SK-N-MC (cell line): Measurements from ENCODE around the gene RAI14.

Source experiments
- DNase-seq: peaks from one replicate; pipeline ENCODE4 v3.0.0-alpha.2; 2011; ENCODE audit warnings: low read depth, low spot score
- H3K27ac ChIP-seq: fragments of 200-600 bp; sonication (generic); 2 replicates; pipeline ENCODE4 v1.5.1; 2016; ENCODE audit warnings: mixed run types
- H3K36me3 ChIP-seq: fragments of 200-600 bp; sonication (generic); 2 replicates; pipeline ENCODE4 v1.6.1; 2017; ENCODE audit warnings: antibody characterized with exemption, low read length, mixed read lengths; ENCODE audit not compliant: insufficient read depth
- H3K4me3 ChIP-seq: fragments of 200-600 bp; sonication (generic); 2 replicates; pipeline ENCODE4 v1.5.1; 2016
- H3K9ac ChIP-seq: fragments of 200-600 bp; sonication (generic); 2 replicates; pipeline ENCODE4 v1.8.0; 2017; ENCODE audit warnings: mixed run types, mixed read lengths; ENCODE audit not compliant: insufficient read length
- H3K9me3 ChIP-seq: fragments of 200-600 bp; sonication (generic); 2 replicates; pipeline ENCODE4 v1.6.1; 2017; ENCODE audit warnings: low read depth, mild to moderate bottlenecking, antibody characterized with exemption, low read length, moderate library complexity, mixed read lengths
- EZH2 ChIP-seq: fragments of 200-600 bp; sonication (generic); IDR thresholded peaks from one replicate; pipeline ENCODE4 v1.6.1; 2017; ENCODE audit warnings: antibody characterized with exemption
- FOXP2 ChIP-seq: optimal IDR thresholded peaks from 2 replicates; pipeline ENCODE3; 2011; ENCODE audit warnings: mild to moderate bottlenecking, moderate library complexity; ENCODE audit not compliant: insufficient read depth; ENCODE audit errors: extremely low read length, control extremely low read depth
- POLR2AphosphoS5 ChIP-seq: IDR thresholded peaks from 2 replicates; pipeline ENCODE4 v1.6.1; 2012; ENCODE audit warnings: mild to moderate bottlenecking, low read depth, low read length, borderline replicate concordance

Gene RAI14

DNA sequence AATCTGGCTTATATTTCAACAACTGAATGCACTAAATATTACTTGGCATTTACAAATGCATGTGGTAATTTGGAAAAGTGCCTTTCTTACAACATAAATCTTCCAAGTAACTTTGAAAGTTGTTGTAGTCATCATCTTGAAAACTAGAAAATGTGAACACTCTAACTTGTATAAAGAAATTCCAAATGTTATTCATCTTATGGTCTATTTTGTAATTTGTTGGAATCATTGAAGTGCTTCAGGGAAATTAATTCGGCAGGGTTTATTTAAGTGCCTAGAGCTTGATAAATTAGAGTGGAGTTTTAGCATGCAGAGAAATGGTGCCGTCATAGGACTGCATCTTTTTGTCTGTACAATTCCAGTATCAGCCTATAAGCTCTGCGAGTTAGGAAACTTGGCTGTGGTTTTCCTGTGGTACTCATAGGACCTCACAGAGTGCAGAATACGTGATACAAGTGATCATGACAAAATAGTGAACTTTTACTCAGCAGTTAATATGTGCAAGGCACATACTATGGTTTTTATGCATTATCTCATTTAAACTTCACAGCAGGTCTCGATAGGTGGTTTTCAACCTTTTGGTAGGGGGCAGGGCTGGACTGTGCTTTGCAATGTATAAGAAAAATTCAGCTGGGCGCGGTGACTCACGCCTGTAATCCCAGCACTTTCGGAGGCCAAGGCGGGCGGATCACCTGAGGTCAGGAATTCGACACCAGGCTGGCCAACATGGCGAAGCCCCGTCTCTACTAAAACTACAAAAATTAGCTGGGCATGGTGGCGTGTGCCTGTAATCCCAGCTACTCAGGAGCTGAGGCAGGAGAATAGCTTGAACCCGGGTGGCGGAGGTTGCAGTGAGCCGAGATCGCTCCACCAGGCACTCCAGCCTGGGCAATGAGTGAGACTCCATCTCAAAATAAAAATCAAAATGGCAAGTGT is 79.6 kb downstream of the RAI14 start:
- peak; percentile 30 for DNase-seq
- Histone ChIP-seq H3K9me3 (no peaks in the 10 kb centered on the region), H3K4me3 (no peak overlapping the region), H3K27ac (no peak overlapping the region), H3K36me3 (no peaks in the 10 kb centered on the region), H3K9ac (no peak overlapping the region)
- TF ChIP-seq FOXP2 (no peak), POLR2AphosphoS5 (no peak)

GRCh38 chr5:34736445-34737115 is 80.5 kb downstream of the RAI14 start:
- Histone ChIP-seq H3K9me3 (no peaks in the 10 kb centered on the region), H3K9ac (no peak overlapping the region), H3K4me3 (no peak overlapping the region), H3K36me3 (no peaks in the 10 kb centered on the region), H3K27ac (no peak overlapping the region)
- TF ChIP-seq POLR2AphosphoS5 (no peak), FOXP2 (no peak), EZH2 (no peak)
- DNase-seq: no peak

DNA sequence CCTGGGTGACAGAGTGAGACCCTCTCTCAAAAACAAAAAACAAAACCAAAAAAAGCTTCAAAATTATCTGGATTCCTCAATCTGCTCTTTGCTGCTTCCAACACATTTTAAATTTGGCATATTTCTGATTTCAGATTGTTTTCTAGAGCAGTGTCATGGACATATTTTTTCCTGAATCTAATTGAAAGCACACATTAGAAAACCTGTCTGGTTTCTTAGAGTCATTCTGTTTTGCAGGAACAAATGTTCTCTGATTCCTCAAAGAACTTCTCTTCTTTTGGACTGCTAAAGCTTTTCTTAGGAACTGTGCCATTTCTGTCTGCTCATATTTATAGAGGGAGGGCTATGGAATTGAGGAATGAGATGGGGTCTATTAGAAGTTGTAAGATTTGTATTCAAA is 81.6 kb downstream of the RAI14 start:
- Histone ChIP-seq H3K27ac (no peak overlapping the region), H3K9me3 (no peaks in the 10 kb centered on the region), H3K9ac (no peak overlapping the region), H3K4me3 (no peak overlapping the region), H3K36me3 (no peaks in the 10 kb centered on the region)
- no peak for TF ChIP-seq EZH2
- TF ChIP-seq POLR2AphosphoS5: no peak
- no peak for TF ChIP-seq FOXP2
- DNase-seq: no peak

GRCh38 chr5:34738381-34738780 is 82.3 kb downstream of the RAI14 start:
- Histone ChIP-seq H3K36me3 (no peaks in the 10 kb centered on the region), H3K9ac (no peak overlapping the region), H3K27ac (no peak overlapping the region), H3K9me3 (no peaks in the 10 kb centered on the region), H3K4me3 (no peak overlapping the region)
- no peak for TF ChIP-seq POLR2AphosphoS5
- TF ChIP-seq EZH2: no peak
- TF ChIP-seq FOXP2: no peak
- no peak for DNase-seq

GRCh38 chr5:34740389-34740806 is 84.3 kb downstream of the RAI14 start:
- H3K36me3 ChIP-seq: no peaks in the 10 kb centered on the region
- DNase-seq: no peak
- H3K9me3 ChIP-seq: no peaks in the 10 kb centered on the region
- no peak overlapping the region for H3K9ac ChIP-seq
- no peak for TF ChIP-seq POLR2AphosphoS5
- no peak for TF ChIP-seq FOXP2
- no peak for TF ChIP-seq EZH2
- no peak overlapping the region for H3K27ac ChIP-seq
- H3K4me3 ChIP-seq: no peak overlapping the region

DNA sequence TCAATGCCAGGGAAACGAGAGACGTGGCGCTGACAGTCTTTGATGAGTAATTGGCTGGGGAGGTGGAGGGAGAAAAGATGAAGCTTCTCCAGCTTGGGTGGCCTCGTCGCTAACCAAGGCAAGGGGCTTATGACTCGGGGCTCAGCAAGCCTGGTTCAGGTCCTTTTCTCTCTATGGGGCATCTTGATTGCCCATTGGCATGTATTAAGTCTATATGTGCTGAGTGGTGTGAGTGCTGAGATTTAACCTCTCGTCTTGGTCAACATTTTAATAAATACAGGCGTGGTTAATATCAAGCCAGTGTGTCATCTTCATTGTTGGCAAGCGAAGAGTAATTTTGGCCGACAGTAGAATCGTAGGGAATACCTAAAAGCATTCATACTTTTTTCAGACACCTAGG is 85.9 kb downstream of the RAI14 start:
- Histone ChIP-seq H3K9me3 (no peaks in the 10 kb centered on the region), H3K9ac (no peak overlapping the region), H3K36me3 (no peaks in the 10 kb centered on the region), H3K4me3 (no peak overlapping the region), H3K27ac (no peak overlapping the region)
- no peak for DNase-seq
- TF ChIP-seq EZH2 (no peak), POLR2AphosphoS5 (no peak), FOXP2 (no peak)

DNA sequence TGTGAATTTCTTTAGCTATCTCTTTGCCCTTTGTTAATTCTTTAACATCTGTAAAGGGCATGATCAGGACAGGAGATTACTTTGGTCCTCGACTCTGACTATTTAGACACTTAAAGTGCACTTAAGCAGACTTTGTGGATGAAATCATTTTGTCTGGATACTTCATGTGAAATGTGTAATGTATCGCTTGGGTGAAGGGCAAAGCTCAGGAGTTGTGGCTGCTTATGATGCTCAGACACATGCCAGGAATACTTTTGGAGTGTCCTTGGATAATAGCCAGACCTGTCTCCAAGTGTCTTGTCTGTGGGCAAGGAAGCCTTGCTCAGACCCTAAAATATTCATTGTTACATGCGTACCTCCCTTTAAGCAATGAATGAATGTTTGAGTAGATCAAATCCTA is 87.8 kb downstream of the RAI14 start:
- no peak for TF ChIP-seq POLR2AphosphoS5
- TF ChIP-seq EZH2: no peak
- no peak for TF ChIP-seq FOXP2
- H3K4me3 ChIP-seq: no peak overlapping the region
- no peak overlapping the region for H3K9ac ChIP-seq
- H3K27ac ChIP-seq: no peak overlapping the region
- no peak for DNase-seq
- H3K9me3 ChIP-seq: no peaks in the 10 kb centered on the region
- H3K36me3 ChIP-seq: no peaks in the 10 kb centered on the region

GRCh38 chr5:34748431-34748830 is 92.3 kb downstream of the RAI14 start:
- Histone ChIP-seq H3K27ac (no peak overlapping the region), H3K9ac (no peak overlapping the region), H3K36me3 (no peaks in the 10 kb centered on the region), H3K9me3 (no peaks in the 10 kb centered on the region), H3K4me3 (no peak overlapping the region)
- DNase-seq: no peak
- no peak for TF ChIP-seq FOXP2
- no peak for TF ChIP-seq POLR2AphosphoS5
- TF ChIP-seq EZH2: no peak

GRCh38 chr5:34749431-34749873 is 93.3 kb downstream of the RAI14 start:
- no peak overlapping the region for H3K9ac ChIP-seq
- no peak overlapping the region for H3K27ac ChIP-seq
- no peak for TF ChIP-seq POLR2AphosphoS5
- TF ChIP-seq EZH2: no peak
- TF ChIP-seq FOXP2: no peak
- H3K9me3 ChIP-seq: no peaks in the 10 kb centered on the region
- H3K36me3 ChIP-seq: no peaks in the 10 kb centered on the region
- no peak for DNase-seq
- no peak overlapping the region for H3K4me3 ChIP-seq

- Histone ChIP-seq H3K4me3 (no peak overlapping the region), H3K9ac (no peak overlapping the region), H3K36me3 (no peaks in the 10 kb centered on the region), H3K27ac (no peak overlapping the region), H3K9me3 (no peaks in the 10 kb centered on the region)
- TF ChIP-seq FOXP2 (no peak), POLR2AphosphoS5 (no peak), EZH2 (no peak)
- no peak for DNase-seq
Measured at GRCh38 chr5:34750206-34750605, 94.1 kb downstream of the RAI14 start.
